Endodermal cell (in vitro differentiated cells): ENCODE results near the gene KRTAP20-2. TPM values are rescaled to one million over a fixed set of nuclear protein-coding genes. Genes with fewer than 3 reads are reported as not detected.

Experiments
- DNase-seq: peaks from one replicate; pipeline ENCODE4 v3.0.0-alpha.2; 2017
- H3K27ac ChIP-seq: 2 replicates; pipeline ENCODE4 v1.5.1; 2013; ENCODE audit warnings: mild to moderate bottlenecking, low read depth, low read length, moderate library complexity
- H3K27me3 ChIP-seq: 2 replicates; pipeline ENCODE4 v1.6.1; 2013; ENCODE audit warnings: mild to moderate bottlenecking, low read length, moderate library complexity; ENCODE audit not compliant: insufficient read depth, control insufficient read depth, poor library complexity, severe bottlenecking
- H3K36me3 ChIP-seq: 2 replicates; pipeline ENCODE4 v1.7.0; 2013; ENCODE audit warnings: mild to moderate bottlenecking, low read length, moderate library complexity; ENCODE audit not compliant: control insufficient read depth, insufficient read depth
- H3K4me1 ChIP-seq: one replicate; pipeline ENCODE4 v1.7.0; 2013; ENCODE audit warnings: low read length; ENCODE audit not compliant: control insufficient read depth, insufficient read depth
- H3K4me3 ChIP-seq: 2 replicates; pipeline ENCODE4 v1.5.1; 2013; ENCODE audit warnings: mild to moderate bottlenecking, low read length, moderate library complexity
- H3K9ac ChIP-seq: 2 replicates; pipeline ENCODE4 v1.6.1; 2013; ENCODE audit warnings: mild to moderate bottlenecking, low read length, moderate library complexity; ENCODE audit not compliant: poor library complexity, severe bottlenecking; ENCODE audit errors: extremely low read depth
- H3K9me3 ChIP-seq: 2 replicates; pipeline ENCODE4 v1.6.1; 2013; ENCODE audit warnings: mild to moderate bottlenecking, low read length, moderate library complexity; ENCODE audit not compliant: control insufficient read depth
- H3K27ac Mint-ChIP-seq: 2 replicates; pipeline ENCODE4 v1.8.0; 2020; ENCODE audit warnings: mixed read lengths
- H3K27me3 Mint-ChIP-seq: 2 replicates; pipeline ENCODE4 v1.8.0; 2021; ENCODE audit warnings: mild to moderate bottlenecking, mixed read lengths; ENCODE audit not compliant: insufficient read depth
- H3K36me3 Mint-ChIP-seq: 2 replicates; pipeline ENCODE4 v1.8.0; 2020; ENCODE audit warnings: low read depth, mixed read lengths
- H3K4me1 Mint-ChIP-seq: 2 replicates; pipeline ENCODE4 v1.8.0; 2020; ENCODE audit warnings: mixed read lengths
- H3K4me3 Mint-ChIP-seq: 2 replicates; pipeline ENCODE4 v1.8.0; 2020; ENCODE audit warnings: mild to moderate bottlenecking, moderate library complexity, mixed read lengths
- H3K9me3 Mint-ChIP-seq: 2 replicates; pipeline ENCODE4 v1.8.0; 2020; ENCODE audit warnings: mild to moderate bottlenecking, mixed read lengths
- WGBS, 2 experiments: methylation state at CpG; one replicate each; pipeline versions ENCODE4 v1.1.5 to v1.1.7; 2013; ENCODE audit warnings: missing lambda C conversion rate in 2 of 2, mixed read lengths in 1 of 2; ENCODE audit not compliant: insufficient coverage in 1 of 2, insufficient read length in 1 of 2; 5-methylcytosine and 5-hydroxymethylcytosine counted together
- total RNA-seq, 2 donors: library from RNA; stranded (reverse); fragmentation: NEBNext Ultra II Directional in 1 of 2; extraction: Animal tissue kit (Norgen Biotek cat#: 25700) in 1 of 2; gene quantifications; 2 replicates in 1 of 2; 3 replicates in 1 of 2; pipeline ENCODE4 v1.2.1, GENCODE V29; 2021
- TF ChIP-seq, protein P1 (sequence below): fragments of 200-600 bp; sonication (generic); conservative IDR thresholded peaks from 2 replicates; pipeline ENCODE4 v1.5.0; 2021; ENCODE audit warnings: antibody characterized with exemption, mild to moderate bottlenecking

Gene KRTAP20-2
- total RNA-seq, 2 donors from 2014 or later, result not detected

DNA sequence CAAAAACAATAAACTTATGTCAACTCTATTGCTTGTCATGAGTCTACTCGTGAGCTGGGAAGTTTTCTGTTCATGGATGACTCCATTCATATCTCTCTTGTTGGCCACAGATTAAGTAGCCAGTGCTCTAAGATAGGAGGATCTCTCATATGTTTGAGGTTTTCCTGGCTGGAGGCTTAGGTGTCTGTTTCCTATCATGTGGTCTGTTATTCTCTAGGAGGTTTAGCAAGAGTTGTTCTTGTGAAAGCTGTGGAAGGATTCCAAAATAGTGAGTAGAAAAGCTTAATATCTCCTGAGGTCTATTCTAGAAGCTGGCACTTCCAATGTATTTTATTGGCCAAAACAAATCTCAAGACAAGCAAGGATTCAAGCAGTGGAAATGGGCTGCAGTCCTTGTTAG lies 5.8 kb upstream of the KRTAP20-2 start:
- Histone ChIP-seq H3K4me1 (no peaks in the 10 kb centered on the region), H3K9me3 (no peaks in the 10 kb centered on the region), H3K27me3 (no peaks in the 10 kb centered on the region), H3K36me3 (no peaks in the 10 kb centered on the region), H3K4me3 (no peak overlapping the region), H3K9ac (no peak overlapping the region), H3K27ac (no peak overlapping the region)
- Mint-ChIP-seq H3K9me3 (peaks cover 46% of the 10 kb centered on the region), H3K27me3 (no peaks in the 10 kb centered on the region), H3K36me3 (no peaks in the 10 kb centered on the region), H3K4me1 (no peaks in the 10 kb centered on the region), H3K4me3 (no peak overlapping the region), H3K27ac (no peak overlapping the region)
- DNase-seq, result no peak
- TF ChIP-seq, protein P1, sequence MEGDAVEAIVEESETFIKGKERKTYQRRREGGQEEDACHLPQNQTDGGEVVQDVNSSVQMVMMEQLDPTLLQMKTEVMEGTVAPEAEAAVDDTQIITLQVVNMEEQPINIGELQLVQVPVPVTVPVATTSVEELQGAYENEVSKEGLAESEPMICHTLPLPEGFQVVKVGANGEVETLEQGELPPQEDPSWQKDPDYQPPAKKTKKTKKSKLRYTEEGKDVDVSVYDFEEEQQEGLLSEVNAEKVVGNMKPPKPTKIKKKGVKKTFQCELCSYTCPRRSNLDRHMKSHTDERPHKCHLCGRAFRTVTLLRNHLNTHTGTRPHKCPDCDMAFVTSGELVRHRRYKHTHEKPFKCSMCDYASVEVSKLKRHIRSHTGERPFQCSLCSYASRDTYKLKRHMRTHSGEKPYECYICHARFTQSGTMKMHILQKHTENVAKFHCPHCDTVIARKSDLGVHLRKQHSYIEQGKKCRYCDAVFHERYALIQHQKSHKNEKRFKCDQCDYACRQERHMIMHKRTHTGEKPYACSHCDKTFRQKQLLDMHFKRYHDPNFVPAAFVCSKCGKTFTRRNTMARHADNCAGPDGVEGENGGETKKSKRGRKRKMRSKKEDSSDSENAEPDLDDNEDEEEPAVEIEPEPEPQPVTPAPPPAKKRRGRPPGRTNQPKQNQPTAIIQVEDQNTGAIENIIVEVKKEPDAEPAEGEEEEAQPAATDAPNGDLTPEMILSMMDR, result no peak
- WGBS, 2 experiments, result 82% methylated on average over 1 of the region's 1 CpG; no CpG with 5 or more reads in 1 of the 2 experiments

DNA sequence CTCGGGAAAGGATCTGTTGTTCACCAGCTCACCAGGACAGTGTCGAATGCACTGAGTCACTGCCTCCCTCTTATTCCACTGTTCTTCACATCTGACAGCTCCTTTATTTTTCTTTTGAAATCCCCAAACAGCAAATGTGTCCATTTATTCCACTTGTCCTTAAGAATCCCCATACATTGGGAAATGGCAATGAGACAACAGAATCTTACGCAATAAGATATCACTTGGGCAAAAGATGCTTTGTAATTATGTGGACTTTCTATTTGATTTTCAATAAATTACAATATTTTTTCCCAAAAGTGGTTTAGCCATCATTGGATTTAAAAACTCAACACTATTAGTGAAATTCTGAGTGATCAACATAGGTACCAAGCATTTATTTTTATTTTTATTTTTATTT lies 3.7 kb downstream of the KRTAP20-2 start:
- no peak overlapping the region for H3K4me3 ChIP-seq
- H3K27me3 Mint-ChIP-seq, result peaks cover 1% of the 10 kb centered on the region

DNA sequence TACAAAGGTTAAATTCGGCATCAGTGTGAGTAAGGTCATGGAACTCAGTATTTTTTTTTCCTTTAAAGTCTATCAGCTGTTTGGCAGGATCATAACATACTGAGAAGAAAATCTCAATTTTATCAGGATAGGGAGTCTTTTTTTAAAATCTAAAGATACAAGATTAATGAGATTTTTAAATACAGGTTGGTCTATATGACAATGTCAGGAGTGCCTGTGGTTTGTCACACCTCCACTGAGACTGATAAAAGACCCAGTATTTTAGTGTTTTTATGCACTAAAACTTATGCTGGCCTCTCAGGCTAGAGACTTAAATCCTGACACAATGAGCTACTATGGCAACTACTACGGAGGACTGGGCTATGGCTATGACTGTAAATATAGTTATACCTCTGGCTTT lies 7.6 kb downstream of the KRTAP20-2 start, which contains the start of gene KRTAP20-3:
KRTAP20-3 (plus strand) TSS at position 301 of the 400 bp plus-strand sequence.
- no peaks in the 10 kb centered on the region for H3K4me1 Mint-ChIP-seq
- Histone ChIP-seq H3K4me1 (no peaks in the 10 kb centered on the region), H3K4me3 (no peak within 1 kb of the TSS), H3K27me3 (no peaks in the 10 kb centered on the region), H3K9me3 (no peaks in the 10 kb centered on the region), H3K9ac (no peak within 1 kb of the TSS), H3K36me3 (no peaks in the 10 kb centered on the region), H3K27ac (no peak within 1 kb of the TSS)
- 98% methylated on average over 2 of the region's 2 CpGs; no CpG with 5 or more reads in 1 of the 2 experiments for WGBS, 2 experiments
- H3K27ac Mint-ChIP-seq, result no peak within 1 kb of the TSS
- no peaks in the 10 kb centered on the region for H3K36me3 Mint-ChIP-seq
- TF ChIP-seq, protein P1, result no peak
- no peak for DNase-seq
- peaks cover 1% of the 10 kb centered on the region for H3K27me3 Mint-ChIP-seq
- H3K9me3 Mint-ChIP-seq, result peaks cover 48% of the 10 kb centered on the region
- no peak within 1 kb of the TSS for H3K4me3 Mint-ChIP-seq

More for the DNA sequence above, 3.7 kb downstream of the KRTAP20-2 start:
- 58 to 92% methylated on average over 2 of the region's 3 CpGs for WGBS, 2 experiments
- Histone ChIP-seq H3K4me1 (no peaks in the 10 kb centered on the region), H3K9ac (no peak overlapping the region), H3K36me3 (no peaks in the 10 kb centered on the region), H3K27ac (no peak overlapping the region), H3K9me3 (no peaks in the 10 kb centered on the region), H3K27me3 (no peaks in the 10 kb centered on the region)
- DNase-seq, result no peak
- Mint-ChIP-seq H3K4me1 (no peaks in the 10 kb centered on the region), H3K36me3 (no peaks in the 10 kb centered on the region), H3K4me3 (no peak overlapping the region), H3K27ac (no peak overlapping the region), H3K9me3 (peaks cover 36% of the 10 kb centered on the region)
- TF ChIP-seq, protein P1, result no peak
